LHCN-M2 (cell line): ENCODE data around the gene ARHGEF17. TPM values are rescaled to one million over a fixed set of nuclear protein-coding genes. Genes with fewer than 3 reads are reported as not detected.

Source experiments
- DNase-seq: peaks from one replicate; pipeline ENCODE4 v3.0.0-alpha.2; 2012; ENCODE audit warnings: low read depth
- total RNA-seq: library from RNA; depleted of rRNA; stranded (reverse); fragments of >200 nt; gene quantifications from 2 replicates; pipeline ENCODE4 v1.2.3, GENCODE V29; 2014

ARHGEF17 gene
- total RNA-seq, 1 experiment from 2014 or later, result 13.8 TPM

GRCh38 chr11:73312036-73312435 lies 4.0 kb downstream of the ARHGEF17 start:
- DNase-seq, result no peak

- no peak for DNase-seq
Observed at GRCh38 chr11:73312851-73313327, 4.8 kb downstream of the ARHGEF17 start.

GRCh38 chr11:73313652-73314051 lies 5.6 kb downstream of the ARHGEF17 start:
- no peak for DNase-seq

DNA sequence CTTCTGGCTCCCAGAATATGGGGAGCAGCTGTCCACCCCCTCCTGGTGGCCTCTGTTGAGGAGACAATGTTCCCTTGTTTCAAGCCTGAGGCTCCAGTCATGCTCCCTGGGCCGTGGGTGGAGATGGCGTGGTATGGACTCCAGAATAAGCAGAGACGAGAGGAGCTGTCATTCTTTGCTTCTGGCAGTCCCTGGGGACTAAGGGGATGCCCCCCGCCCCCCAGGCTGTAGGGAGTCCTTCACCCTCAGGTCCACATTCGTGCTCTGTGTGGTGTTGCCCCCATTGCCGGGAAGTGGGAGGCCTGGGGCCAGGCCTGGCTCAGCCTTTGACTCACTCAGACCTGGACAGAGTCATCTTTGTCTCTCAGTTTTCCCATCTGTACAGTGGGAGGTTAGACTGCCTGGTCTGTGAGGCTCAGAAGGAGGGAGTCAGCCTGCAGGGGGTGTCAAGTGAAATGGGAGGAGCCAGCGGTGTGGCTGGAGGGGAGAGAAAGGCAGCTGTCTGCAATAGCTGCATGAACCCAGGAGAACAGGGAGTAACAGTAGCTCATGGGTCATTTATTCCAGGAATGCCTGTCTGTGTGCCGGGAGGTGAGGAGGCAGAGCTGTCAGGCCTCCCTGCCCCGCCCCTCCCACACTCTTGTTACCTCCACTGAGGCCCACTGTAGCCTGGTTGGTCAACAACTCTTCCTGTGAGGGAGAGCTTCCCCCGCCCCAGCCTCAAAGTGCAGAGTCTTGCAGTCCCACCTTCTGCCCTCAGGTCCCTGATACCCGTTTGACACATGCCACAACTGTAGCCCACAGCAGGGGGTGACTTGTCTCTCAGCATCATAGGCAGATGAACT lies 6.3 kb downstream of the ARHGEF17 start:
- DNase-seq, result peak; percentile 78

GRCh38 chr11:73315293-73316020 lies 7.4 kb downstream of the ARHGEF17 start:
- no peak for DNase-seq

GRCh38 chr11:73316422-73316821 lies 8.3 kb downstream of the ARHGEF17 start:
- no peak for DNase-seq

DNA sequence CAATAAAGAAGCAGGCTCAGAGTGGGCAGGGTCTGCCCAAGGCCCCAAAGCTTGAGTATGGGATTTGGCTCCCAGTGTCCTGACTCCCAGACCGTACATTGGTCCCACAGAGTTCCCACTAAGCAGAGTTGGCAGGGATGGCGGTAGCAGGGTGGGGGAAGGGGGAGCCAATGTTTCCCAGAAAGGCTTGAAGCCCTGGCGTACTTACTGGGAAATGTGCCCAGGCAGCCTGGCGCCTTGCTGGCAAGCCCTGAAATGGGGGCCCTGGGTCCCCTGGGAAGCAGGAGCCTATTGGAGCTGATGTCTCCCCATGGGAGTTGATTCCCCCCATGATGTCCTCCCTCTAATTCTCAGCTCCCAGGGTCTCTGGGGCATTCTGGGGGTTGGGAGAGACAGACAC lies 9.3 kb downstream of the ARHGEF17 start:
- DNase-seq, result no peak

GRCh38 chr11:73317803-73318202 lies 9.7 kb downstream of the ARHGEF17 start:
- DNase-seq, result no peak

- no peak for DNase-seq
Observed at GRCh38 chr11:73318501-73319011, 10.5 kb downstream of the ARHGEF17 start.

DNA sequence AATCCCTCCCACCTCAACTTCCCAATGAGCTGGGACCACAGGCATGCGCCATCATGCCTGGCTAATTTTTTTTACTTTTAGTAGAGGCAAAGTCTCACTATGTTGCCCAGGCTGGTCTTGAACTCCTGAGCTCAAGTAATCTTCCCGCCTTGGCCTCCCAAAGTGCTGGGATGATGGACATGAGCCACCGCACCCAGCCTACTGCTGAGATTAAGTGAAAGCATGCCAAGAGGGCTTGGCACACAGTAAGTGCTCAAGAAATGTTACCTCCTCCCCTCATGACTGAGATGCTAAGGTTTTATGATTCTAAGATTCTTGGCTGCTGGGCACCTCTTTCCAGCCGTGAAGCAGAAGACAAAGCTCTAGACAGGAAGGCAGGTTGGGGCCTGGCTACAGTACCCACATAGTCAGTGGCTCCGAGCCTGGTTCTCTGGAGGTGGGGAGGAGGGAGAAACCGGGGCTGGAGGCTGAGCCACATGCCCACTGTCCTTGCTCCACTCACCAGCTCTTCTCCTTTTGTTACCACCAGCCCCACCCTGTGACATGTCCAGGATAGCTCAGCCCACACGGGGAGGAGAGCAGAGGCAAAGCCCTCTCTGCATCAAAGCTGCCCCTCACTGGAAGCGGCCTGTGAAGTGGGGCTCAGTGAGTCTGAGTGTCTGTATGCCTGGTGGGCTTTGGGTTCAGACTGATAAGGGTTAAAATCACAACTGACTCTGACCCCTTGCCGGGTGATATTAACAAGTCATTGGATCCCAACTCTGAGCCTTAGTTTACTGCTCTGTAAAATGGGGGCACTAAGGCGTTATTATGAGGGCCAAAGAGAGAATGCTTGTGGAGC lies 12.9 kb downstream of the ARHGEF17 start:
- DNase-seq, result no peak

- DNase-seq, result peak; percentile 57
Observed at GRCh38 chr11:73321604-73322381, 13.7 kb downstream of the ARHGEF17 start.

DNA sequence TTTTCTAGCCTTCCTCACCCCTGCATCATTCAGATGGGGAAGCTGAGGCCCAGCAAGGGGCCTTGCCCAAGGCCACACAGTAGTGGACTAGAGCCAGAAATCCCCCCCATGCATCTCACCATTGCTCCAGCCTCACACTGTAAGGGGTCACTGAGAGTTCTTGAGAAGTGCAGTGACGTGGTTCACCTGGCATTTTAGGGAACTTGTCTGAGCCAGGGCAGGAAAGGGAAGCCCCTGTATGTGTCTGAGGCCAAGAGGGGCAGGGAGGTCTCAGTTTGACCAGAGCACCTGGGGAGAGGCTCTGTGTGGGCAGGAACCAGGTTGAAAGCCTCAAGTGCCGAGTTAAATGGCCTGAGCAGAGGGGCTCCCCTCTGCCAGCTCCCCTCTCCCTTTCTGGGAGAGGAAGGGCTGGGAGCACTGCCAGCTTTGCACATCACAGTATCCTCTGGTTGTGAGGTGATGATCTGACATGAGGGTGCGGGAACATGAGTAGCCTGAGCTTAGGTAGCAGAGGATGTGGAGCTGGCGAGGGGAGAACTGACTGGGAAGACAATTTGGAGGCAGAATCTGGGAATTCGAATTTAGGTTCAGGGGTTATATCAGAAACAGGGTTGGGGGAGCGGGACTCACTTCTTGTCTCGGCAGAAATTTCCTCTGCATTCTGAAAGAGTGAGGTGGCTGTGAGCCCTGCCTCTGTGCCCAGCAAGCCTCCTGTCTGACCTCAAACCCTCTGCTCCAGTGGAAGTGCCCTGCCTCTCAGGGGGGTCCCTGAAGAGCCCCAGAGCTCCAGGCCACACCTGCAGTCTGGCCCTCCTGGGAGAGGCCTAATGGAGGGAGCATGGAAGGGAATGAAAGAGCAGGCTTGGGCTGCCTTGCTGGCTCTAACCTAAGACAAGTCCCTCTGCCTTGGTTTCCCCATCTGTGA lies 14.6 kb downstream of the ARHGEF17 start:
- no peak for DNase-seq

GRCh38 chr11:73323464-73323863 lies 15.4 kb downstream of the ARHGEF17 start:
- DNase-seq, result peak; percentile 41

- DNase-seq, result no peak
Observed at GRCh38 chr11:73324116-73324515, 16.0 kb downstream of the ARHGEF17 start.

- DNase-seq, result no peak
Observed at GRCh38 chr11:73324665-73325035, 16.6 kb downstream of the ARHGEF17 start.

GRCh38 chr11:73325036-73325981 lies 17.2 kb downstream of the ARHGEF17 start:
- no peak for DNase-seq

GRCh38 chr11:73326929-73327811 lies 19.1 kb downstream of the ARHGEF17 start:
- peak; percentile 65 for DNase-seq
